H9 (cell line): ENCODE data around the gene DNER. TPM values are rescaled to one million over a fixed set of nuclear protein-coding genes. Genes with fewer than 3 reads are reported as not detected.

Source experiments
- DNase-seq: peaks from one replicate; pipeline ENCODE4 v3.0.0-alpha.2; 2017
- H2AFZ ChIP-seq: one replicate; pipeline ENCODE4 v1.6.1; 2013; ENCODE audit warnings: mild to moderate bottlenecking, low read length, control low read depth, moderate library complexity
- H2AK5ac ChIP-seq: 2 replicates; pipeline ENCODE4 v1.6.1; 2013; ENCODE audit warnings: low read length, control low read depth, mixed read lengths; ENCODE audit not compliant: insufficient read length
- H2BK120ac ChIP-seq: one replicate; pipeline ENCODE4 v1.6.1; 2013; ENCODE audit warnings: low read depth, mild to moderate bottlenecking, low read length, control low read depth, inconsistent platforms; ENCODE audit not compliant: poor library complexity, severe bottlenecking
- H2BK12ac ChIP-seq: 2 replicates; pipeline ENCODE4 v1.6.1; 2013; ENCODE audit warnings: low read length, control low read depth, mixed read lengths, low read depth; ENCODE audit not compliant: insufficient read length
- H2BK15ac ChIP-seq: 2 replicates; pipeline ENCODE4 v1.6.1; 2013; ENCODE audit warnings: low read depth, low read length, control low read depth
- H2BK20ac ChIP-seq: one replicate; pipeline ENCODE4 v1.6.1; 2013; ENCODE audit warnings: low read depth, mild to moderate bottlenecking, low read length, control low read depth, inconsistent platforms; ENCODE audit not compliant: poor library complexity, severe bottlenecking
- H2BK5ac ChIP-seq: 2 replicates; pipeline ENCODE4 v1.6.1; 2013; ENCODE audit warnings: low read length, control low read depth, mixed read lengths; ENCODE audit not compliant: insufficient read length
- H3K14ac ChIP-seq: 2 replicates; pipeline ENCODE4 v1.6.1; 2013; ENCODE audit warnings: low read length, control low read depth; ENCODE audit not compliant: insufficient read depth
- H3K18ac ChIP-seq: 2 replicates; pipeline ENCODE4 v1.6.1; 2013; ENCODE audit warnings: low read depth, mild to moderate bottlenecking, mixed read lengths, low read length, control low read depth; ENCODE audit not compliant: insufficient read length
- H3K23ac ChIP-seq: 2 replicates; pipeline ENCODE4 v1.6.1; 2013; ENCODE audit warnings: low read length, control low read depth, mixed read lengths, low read depth; ENCODE audit not compliant: insufficient read length
- H3K23me2 ChIP-seq: 2 replicates; pipeline ENCODE4 v1.6.1; 2013; ENCODE audit warnings: low read depth, mild to moderate bottlenecking, mixed read lengths, low read length, control low read depth; ENCODE audit not compliant: insufficient read length, poor library complexity, severe bottlenecking
- H3K27ac ChIP-seq: 2 replicates; pipeline ENCODE4 v1.5.1; 2013; ENCODE audit warnings: low read length, control low read depth, mixed read lengths, low read depth; ENCODE audit not compliant: insufficient read length
- H3K27me3 ChIP-seq: 2 replicates; pipeline ENCODE4 v1.6.1; 2013; ENCODE audit warnings: low read length, control low read depth, inconsistent platforms; ENCODE audit not compliant: insufficient read depth
- H3K4ac ChIP-seq: 2 replicates; pipeline ENCODE4 v1.6.1; 2013; ENCODE audit warnings: low read depth, mild to moderate bottlenecking, control low read depth, inconsistent platforms, low read length, moderate library complexity
- H3K4me1 ChIP-seq: 2 replicates; pipeline ENCODE4 v1.6.1; 2013; ENCODE audit warnings: low read length, control low read depth, inconsistent platforms; ENCODE audit not compliant: insufficient read depth
- H3K4me2 ChIP-seq: 2 replicates; pipeline ENCODE4 v1.6.1; 2013; ENCODE audit warnings: low read length, control low read depth, mixed read lengths; ENCODE audit not compliant: insufficient read length, insufficient read depth
- H3K56ac ChIP-seq: 2 replicates; pipeline ENCODE4 v1.6.1; 2013; ENCODE audit warnings: low read depth, mild to moderate bottlenecking, mixed read lengths, low read length, control low read depth; ENCODE audit not compliant: insufficient read length
- H3K79me1 ChIP-seq: 2 replicates; pipeline ENCODE4 v1.6.1; 2013; ENCODE audit warnings: low read depth, mild to moderate bottlenecking, moderate library complexity, low read length, control low read depth, inconsistent platforms; ENCODE audit not compliant: insufficient read depth, poor library complexity, severe bottlenecking
- H3K79me2 ChIP-seq: 2 replicates; pipeline ENCODE4 v1.6.1; 2013; ENCODE audit warnings: low read length, control low read depth, inconsistent platforms; ENCODE audit not compliant: insufficient read depth
- H3K9ac ChIP-seq: 2 replicates; pipeline ENCODE4 v1.6.1; 2013; ENCODE audit warnings: low read length, control low read depth, mixed read lengths; ENCODE audit not compliant: insufficient read length; ENCODE audit errors: extremely low read depth
- H3K9me3 ChIP-seq: one replicate; pipeline ENCODE4 v1.6.1; 2013; ENCODE audit warnings: low read depth, low read length, inconsistent platforms; ENCODE audit not compliant: control insufficient read depth
- H3T11ph ChIP-seq: one replicate; pipeline ENCODE4 v1.6.1; 2013; ENCODE audit warnings: mild to moderate bottlenecking, low read length, control low read depth, inconsistent platforms
- H4K20me1 ChIP-seq: one replicate; pipeline ENCODE4 v1.6.1; 2013; ENCODE audit not compliant: control insufficient read depth, insufficient read length, insufficient read depth
- H4K5ac ChIP-seq: 2 replicates; pipeline ENCODE4 v1.6.1; 2013; ENCODE audit warnings: low read depth, mild to moderate bottlenecking, mixed read lengths, low read length, control low read depth; ENCODE audit not compliant: insufficient read length
- H4K8ac ChIP-seq: replicated peaks from 2 replicates; pipeline ENCODE4 v1.6.1; 2013; ENCODE audit warnings: low read length, control low read depth, mixed read lengths, low read depth; ENCODE audit not compliant: insufficient read length
- H4K91ac ChIP-seq: 2 replicates; pipeline ENCODE4 v1.6.1; 2013; ENCODE audit warnings: low read depth, mild to moderate bottlenecking, moderate library complexity, mixed read lengths, low read length, control low read depth; ENCODE audit not compliant: insufficient read length
- H3K27ac Mint-ChIP-seq, 3 experiments: 2 replicates in 2 of 3; 3 replicates in 1 of 3; pipeline ENCODE4 v1.8.0; 2020 to 2021; ENCODE audit warnings: mixed read lengths in 3 of 3, mild to moderate bottlenecking in 1 of 3, moderate library complexity in 1 of 3
- H3K27me3 Mint-ChIP-seq: 2 replicates; pipeline ENCODE4 v1.8.0; 2021; ENCODE audit warnings: low read depth, mild to moderate bottlenecking, moderate library complexity, mixed read lengths
- H3K36me3 Mint-ChIP-seq, 3 experiments: 2 replicates in 2 of 3; 3 replicates in 1 of 3; pipeline ENCODE4 v1.8.0; 2020 to 2021; ENCODE audit warnings: low read depth in 3 of 3, mixed read lengths in 3 of 3; ENCODE audit not compliant: insufficient read depth in 1 of 3
- H3K4me1 Mint-ChIP-seq, 2 experiments: 2 replicates each; pipeline ENCODE4 v1.8.0; 2020; ENCODE audit warnings: mixed read lengths in 2 of 2
- H3K4me3 Mint-ChIP-seq, 2 experiments: 2 replicates in 1 of 2; 3 replicates in 1 of 2; pipeline ENCODE4 v1.8.0; 2020 to 2021; ENCODE audit warnings: mild to moderate bottlenecking in 2 of 2, mixed read lengths in 2 of 2, moderate library complexity in 1 of 2
- H3K9me3 Mint-ChIP-seq, 2 experiments: 2 replicates in 1 of 2; 3 replicates in 1 of 2; pipeline ENCODE4 v1.8.0; 2020; ENCODE audit warnings: mild to moderate bottlenecking in 2 of 2, mixed read lengths in 2 of 2, moderate library complexity in 1 of 2
- whole genome bisulfite sequencing: extraction: QIAGEN DNeasy Blood & Tissue Kit; methylation state at CpG from one replicate; pipeline ENCODE4 v1.1.7; 2013; ENCODE audit warnings: missing lambda C conversion rate, low lambda C conversion rate, mixed read lengths; ENCODE audit not compliant: insufficient read length; ENCODE audit errors: extremely low coverage; 5-methylcytosine and 5-hydroxymethylcytosine counted together
- total RNA-seq: library from RNA; stranded (reverse); gene quantifications from 2 replicates; pipeline ENCODE4 v1.2.1, GENCODE V29; 2021
- TF ChIP-seq, protein P1 (sequence below): fragments of 200-600 bp; sonication (generic); conservative IDR thresholded peaks from 3 replicates; pipeline ENCODE4 v1.8.0; 2021; ENCODE audit warnings: antibody characterized with exemption, mild to moderate bottlenecking

The DNER gene
- total RNA-seq, 1 experiment from 2014 or later: 1.0 TPM

DNA sequence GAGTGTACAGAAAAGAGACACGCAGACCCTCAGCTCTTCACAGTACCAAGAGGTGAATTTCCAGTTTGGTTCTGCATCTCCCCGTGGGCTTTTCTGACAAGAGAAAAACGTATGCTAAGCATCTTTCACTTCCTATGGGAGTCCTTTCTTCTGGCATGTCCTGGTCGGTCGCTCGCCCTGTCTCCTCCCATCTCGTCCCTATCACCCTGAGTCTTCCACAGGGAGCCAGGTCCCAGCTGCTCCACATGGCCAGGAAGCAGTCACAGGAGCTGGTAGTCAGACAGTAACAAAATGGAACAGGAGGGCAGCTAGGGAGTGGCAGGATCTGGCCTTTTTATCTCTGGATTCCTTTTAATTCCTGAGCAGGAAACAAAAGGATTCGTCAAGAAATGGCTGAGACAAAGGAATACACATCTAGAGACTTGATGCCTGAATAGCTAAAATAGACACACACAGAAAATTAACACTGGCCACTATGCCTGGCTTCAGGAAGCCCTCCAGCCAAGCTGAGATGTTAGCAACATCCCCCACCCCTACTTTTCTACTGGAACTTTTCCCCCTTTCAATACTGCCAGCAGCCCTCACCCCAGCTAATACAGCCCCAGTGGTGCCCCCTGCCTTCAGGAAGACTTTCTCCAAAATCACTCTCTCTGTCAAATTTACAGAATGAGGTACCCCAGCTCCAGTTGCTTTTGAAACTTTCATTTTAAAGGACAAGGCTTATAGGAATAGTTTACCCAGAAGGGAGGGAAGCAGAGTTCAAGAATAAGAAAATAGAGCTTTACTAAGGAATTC, 136.1 kb downstream of the DNER start:
- no peak overlapping the region for H2AK5ac ChIP-seq
- Mint-ChIP-seq H3K36me3 (no peaks in the 10 kb centered on the region; a peak in 1 of 7 replicates), H3K4me1 (peaks cover 8% of the 10 kb centered on the region in 2 experiments), H3K9me3 (no peaks in the 10 kb centered on the region), H3K27me3 (no peaks in the 10 kb centered on the region; the same call in 1 of the 2 replicates), H3K4me3 (no peak overlapping the region), H3K27ac (peak overlapping the region in 1 of 3 experiments; percentile 28; a peak in 1 of 7 replicates)
- H3T11ph ChIP-seq: no peak overlapping the region
- no peak overlapping the region for H2BK20ac ChIP-seq
- no peak overlapping the region for H3K23ac ChIP-seq
- no peak overlapping the region for H3K4me2 ChIP-seq
- TF ChIP-seq, protein P1, sequence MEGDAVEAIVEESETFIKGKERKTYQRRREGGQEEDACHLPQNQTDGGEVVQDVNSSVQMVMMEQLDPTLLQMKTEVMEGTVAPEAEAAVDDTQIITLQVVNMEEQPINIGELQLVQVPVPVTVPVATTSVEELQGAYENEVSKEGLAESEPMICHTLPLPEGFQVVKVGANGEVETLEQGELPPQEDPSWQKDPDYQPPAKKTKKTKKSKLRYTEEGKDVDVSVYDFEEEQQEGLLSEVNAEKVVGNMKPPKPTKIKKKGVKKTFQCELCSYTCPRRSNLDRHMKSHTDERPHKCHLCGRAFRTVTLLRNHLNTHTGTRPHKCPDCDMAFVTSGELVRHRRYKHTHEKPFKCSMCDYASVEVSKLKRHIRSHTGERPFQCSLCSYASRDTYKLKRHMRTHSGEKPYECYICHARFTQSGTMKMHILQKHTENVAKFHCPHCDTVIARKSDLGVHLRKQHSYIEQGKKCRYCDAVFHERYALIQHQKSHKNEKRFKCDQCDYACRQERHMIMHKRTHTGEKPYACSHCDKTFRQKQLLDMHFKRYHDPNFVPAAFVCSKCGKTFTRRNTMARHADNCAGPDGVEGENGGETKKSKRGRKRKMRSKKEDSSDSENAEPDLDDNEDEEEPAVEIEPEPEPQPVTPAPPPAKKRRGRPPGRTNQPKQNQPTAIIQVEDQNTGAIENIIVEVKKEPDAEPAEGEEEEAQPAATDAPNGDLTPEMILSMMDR: peak; percentile 54
- no peak overlapping the region for H3K27ac ChIP-seq
- H2AFZ ChIP-seq: no peak overlapping the region
- no peaks in the 10 kb centered on the region for H3K23me2 ChIP-seq
- WGBS: no CpG with 5 or more reads among the region's 8 CpGs
- H2BK5ac ChIP-seq: no peak overlapping the region
- no peak overlapping the region for H3K14ac ChIP-seq
- H2BK15ac ChIP-seq: no peak overlapping the region
- no peaks in the 10 kb centered on the region for H3K79me1 ChIP-seq
- no peak for DNase-seq
- H4K5ac ChIP-seq: no peak overlapping the region
- H4K20me1 ChIP-seq: no peaks in the 10 kb centered on the region
- H3K18ac ChIP-seq: peak overlapping the region; percentile 50
- H3K79me2 ChIP-seq: no peaks in the 10 kb centered on the region
- no peaks in the 10 kb centered on the region for H3K27me3 ChIP-seq
- no peaks in the 10 kb centered on the region; the same call in 1 of the 2 replicates for H3K4me1 ChIP-seq
- H4K8ac ChIP-seq: no peak overlapping the region
- H2BK120ac ChIP-seq: no peak overlapping the region
- H3K4ac ChIP-seq: no peak overlapping the region
- H3K56ac ChIP-seq: no peak overlapping the region
- H4K91ac ChIP-seq: no peak overlapping the region
- H3K9me3 ChIP-seq: no peaks in the 10 kb centered on the region
- H2BK12ac ChIP-seq: no peak overlapping the region
- H3K9ac ChIP-seq: no peak overlapping the region
